Measurements from ENCODE around the gene KLHDC7B. TPM values are rescaled to one million over a fixed set of nuclear protein-coding genes. Genes with fewer than 3 reads are reported as not detected.

KLHDC7B gene
- total and polyA plus RNA-seq, 2 of the 13 experiments (the other 11 are each of a cell fraction or from before 2014, with no cell fraction given): 0.11 TPM; not detected in 1

DNA sequence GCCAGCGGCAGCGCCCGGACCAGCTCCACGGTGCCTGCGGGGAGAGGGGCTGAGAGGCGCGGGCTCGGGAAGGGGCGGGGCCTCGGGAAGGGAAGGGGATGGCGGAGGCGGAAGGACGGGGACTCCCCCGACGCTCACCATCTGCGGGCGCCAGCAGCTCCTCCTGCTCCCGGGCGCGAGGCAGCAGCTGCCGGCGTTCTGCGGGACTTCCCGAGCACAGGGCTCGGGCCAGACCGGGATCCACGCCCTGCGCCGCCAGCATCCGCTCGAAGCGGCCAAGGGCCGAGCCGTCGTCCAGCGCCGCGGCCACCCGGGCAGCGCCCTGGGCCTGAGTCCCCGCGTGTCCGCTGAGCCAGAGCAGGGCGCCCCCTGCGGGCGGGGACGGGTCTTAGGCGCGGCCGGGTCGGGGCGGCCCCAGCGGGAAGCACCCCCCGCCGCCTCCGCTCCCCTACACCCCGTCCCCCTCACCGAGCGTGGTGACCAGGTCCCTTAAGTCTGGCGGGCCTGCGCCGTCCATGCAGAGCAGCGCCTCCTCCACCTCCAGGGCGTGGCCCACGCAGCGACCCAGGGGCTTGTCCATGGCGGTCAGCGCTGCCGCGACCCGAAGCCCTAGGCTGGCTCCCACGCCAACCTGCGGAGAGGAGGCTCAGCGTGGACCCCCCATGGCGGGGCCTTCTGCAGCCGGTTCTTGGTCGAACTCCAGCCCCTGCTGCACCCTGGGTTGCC, 19.4 kb upstream of the KLHDC7B start (continued):
- TF ChIP-seq, protein P1, sequence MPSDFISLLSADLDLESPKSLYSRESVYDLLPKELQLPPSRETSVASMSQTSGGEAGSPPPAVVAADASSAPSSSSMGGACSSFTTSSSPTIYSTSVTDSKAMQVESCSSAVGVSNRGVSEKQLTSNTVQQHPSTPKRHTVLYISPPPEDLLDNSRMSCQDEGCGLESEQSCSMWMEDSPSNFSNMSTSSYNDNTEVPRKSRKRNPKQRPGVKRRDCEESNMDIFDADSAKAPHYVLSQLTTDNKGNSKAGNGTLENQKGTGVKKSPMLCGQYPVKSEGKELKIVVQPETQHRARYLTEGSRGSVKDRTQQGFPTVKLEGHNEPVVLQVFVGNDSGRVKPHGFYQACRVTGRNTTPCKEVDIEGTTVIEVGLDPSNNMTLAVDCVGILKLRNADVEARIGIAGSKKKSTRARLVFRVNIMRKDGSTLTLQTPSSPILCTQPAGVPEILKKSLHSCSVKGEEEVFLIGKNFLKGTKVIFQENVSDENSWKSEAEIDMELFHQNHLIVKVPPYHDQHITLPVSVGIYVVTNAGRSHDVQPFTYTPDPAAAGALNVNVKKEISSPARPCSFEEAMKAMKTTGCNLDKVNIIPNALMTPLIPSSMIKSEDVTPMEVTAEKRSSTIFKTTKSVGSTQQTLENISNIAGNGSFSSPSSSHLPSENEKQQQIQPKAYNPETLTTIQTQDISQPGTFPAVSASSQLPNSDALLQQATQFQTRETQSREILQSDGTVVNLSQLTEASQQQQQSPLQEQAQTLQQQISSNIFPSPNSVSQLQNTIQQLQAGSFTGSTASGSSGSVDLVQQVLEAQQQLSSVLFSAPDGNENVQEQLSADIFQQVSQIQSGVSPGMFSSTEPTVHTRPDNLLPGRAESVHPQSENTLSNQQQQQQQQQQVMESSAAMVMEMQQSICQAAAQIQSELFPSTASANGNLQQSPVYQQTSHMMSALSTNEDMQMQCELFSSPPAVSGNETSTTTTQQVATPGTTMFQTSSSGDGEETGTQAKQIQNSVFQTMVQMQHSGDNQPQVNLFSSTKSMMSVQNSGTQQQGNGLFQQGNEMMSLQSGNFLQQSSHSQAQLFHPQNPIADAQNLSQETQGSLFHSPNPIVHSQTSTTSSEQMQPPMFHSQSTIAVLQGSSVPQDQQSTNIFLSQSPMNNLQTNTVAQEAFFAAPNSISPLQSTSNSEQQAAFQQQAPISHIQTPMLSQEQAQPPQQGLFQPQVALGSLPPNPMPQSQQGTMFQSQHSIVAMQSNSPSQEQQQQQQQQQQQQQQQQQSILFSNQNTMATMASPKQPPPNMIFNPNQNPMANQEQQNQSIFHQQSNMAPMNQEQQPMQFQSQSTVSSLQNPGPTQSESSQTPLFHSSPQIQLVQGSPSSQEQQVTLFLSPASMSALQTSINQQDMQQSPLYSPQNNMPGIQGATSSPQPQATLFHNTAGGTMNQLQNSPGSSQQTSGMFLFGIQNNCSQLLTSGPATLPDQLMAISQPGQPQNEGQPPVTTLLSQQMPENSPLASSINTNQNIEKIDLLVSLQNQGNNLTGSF (CRISPR knock-in tag; IDR thresholded peaks at IDR 0.05): no peak
- TF ChIP-seq NFIC (IDR thresholded peaks at IDR 0.05; ENCODE audit: low read length): no peak
- peak; percentile 38; the same call in 1 of the 2 replicates for TF ChIP-seq ZNF670 (CRISPR knock-in tag; IDR thresholded peaks at IDR 0.05; ENCODE audit: borderline replicate concordance)
- TF ChIP-seq, protein P2, sequence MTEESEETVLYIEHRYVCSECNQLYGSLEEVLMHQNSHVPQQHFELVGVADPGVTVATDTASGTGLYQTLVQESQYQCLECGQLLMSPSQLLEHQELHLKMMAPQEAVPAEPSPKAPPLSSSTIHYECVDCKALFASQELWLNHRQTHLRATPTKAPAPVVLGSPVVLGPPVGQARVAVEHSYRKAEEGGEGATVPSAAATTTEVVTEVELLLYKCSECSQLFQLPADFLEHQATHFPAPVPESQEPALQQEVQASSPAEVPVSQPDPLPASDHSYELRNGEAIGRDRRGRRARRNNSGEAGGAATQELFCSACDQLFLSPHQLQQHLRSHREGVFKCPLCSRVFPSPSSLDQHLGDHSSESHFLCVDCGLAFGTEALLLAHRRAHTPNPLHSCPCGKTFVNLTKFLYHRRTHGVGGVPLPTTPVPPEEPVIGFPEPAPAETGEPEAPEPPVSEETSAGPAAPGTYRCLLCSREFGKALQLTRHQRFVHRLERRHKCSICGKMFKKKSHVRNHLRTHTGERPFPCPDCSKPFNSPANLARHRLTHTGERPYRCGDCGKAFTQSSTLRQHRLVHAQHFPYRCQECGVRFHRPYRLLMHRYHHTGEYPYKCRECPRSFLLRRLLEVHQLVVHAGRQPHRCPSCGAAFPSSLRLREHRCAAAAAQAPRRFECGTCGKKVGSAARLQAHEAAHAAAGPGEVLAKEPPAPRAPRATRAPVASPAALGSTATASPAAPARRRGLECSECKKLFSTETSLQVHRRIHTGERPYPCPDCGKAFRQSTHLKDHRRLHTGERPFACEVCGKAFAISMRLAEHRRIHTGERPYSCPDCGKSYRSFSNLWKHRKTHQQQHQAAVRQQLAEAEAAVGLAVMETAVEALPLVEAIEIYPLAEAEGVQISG (CRISPR knock-in tag; IDR thresholded peaks at IDR 0.05): no peak; the same call in 1 of the 2 replicates
- TF ChIP-seq MIER3 (CRISPR knock-in tag; IDR thresholded peaks at IDR 0.05; ENCODE audit: borderline replicate concordance): no peak
- TF ChIP-seq, protein P3, sequence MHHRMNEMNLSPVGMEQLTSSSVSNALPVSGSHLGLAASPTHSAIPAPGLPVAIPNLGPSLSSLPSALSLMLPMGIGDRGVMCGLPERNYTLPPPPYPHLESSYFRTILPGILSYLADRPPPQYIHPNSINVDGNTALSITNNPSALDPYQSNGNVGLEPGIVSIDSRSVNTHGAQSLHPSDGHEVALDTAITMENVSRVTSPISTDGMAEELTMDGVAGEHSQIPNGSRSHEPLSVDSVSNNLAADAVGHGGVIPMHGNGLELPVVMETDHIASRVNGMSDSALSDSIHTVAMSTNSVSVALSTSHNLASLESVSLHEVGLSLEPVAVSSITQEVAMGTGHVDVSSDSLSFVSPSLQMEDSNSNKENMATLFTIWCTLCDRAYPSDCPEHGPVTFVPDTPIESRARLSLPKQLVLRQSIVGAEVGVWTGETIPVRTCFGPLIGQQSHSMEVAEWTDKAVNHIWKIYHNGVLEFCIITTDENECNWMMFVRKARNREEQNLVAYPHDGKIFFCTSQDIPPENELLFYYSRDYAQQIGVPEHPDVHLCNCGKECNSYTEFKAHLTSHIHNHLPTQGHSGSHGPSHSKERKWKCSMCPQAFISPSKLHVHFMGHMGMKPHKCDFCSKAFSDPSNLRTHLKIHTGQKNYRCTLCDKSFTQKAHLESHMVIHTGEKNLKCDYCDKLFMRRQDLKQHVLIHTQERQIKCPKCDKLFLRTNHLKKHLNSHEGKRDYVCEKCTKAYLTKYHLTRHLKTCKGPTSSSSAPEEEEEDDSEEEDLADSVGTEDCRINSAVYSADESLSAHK (CRISPR knock-in tag; IDR thresholded peaks at IDR 0.05; ENCODE audit: borderline replicate concordance): no peak
- TF ChIP-seq, protein P4, sequence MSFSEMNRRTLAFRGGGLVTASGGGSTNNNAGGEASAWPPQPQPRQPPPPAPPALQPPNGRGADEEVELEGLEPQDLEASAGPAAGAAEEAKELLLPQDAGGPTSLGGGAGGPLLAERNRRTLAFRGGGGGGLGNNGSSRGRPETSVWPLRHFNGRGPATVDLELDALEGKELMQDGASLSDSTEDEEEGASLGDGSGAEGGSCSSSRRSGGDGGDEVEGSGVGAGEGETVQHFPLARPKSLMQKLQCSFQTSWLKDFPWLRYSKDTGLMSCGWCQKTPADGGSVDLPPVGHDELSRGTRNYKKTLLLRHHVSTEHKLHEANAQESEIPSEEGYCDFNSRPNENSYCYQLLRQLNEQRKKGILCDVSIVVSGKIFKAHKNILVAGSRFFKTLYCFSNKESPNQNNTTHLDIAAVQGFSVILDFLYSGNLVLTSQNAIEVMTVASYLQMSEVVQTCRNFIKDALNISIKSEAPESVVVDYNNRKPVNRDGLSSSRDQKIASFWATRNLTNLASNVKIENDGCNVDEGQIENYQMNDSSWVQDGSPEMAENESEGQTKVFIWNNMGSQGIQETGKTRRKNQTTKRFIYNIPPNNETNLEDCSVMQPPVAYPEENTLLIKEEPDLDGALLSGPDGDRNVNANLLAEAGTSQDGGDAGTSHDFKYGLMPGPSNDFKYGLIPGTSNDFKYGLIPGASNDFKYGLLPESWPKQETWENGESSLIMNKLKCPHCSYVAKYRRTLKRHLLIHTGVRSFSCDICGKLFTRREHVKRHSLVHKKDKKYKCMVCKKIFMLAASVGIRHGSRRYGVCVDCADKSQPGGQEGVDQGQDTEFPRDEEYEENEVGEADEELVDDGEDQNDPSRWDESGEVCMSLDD (CRISPR knock-in tag; IDR thresholded peaks at IDR 0.05; ENCODE audit: borderline replicate concordance): no peak; the same call in 1 of the 2 replicates
- TF ChIP-seq JDP2 (CRISPR knock-in tag; IDR thresholded peaks at IDR 0.05; ENCODE audit: borderline replicate concordance): no peak
- TF ChIP-seq, protein P5, sequence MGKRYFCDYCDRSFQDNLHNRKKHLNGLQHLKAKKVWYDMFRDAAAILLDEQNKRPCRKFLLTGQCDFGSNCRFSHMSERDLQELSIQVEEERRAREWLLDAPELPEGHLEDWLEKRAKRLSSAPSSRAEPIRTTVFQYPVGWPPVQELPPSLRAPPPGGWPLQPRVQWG (CRISPR knock-in tag; IDR thresholded peaks at IDR 0.05; ENCODE audit: borderline replicate concordance, low read depth): no peak
- no peak for TF ChIP-seq HNRNPUL1 (IDR thresholded peaks at IDR 0.05; ENCODE audit: low read depth, low read length)
- peak; percentile 51; the same call in 1 of the 2 replicates for TF ChIP-seq ZNF329 (CRISPR knock-in tag; IDR thresholded peaks at IDR 0.05; ENCODE audit: low read depth)
- TF ChIP-seq GABPA (IDR thresholded peaks at IDR 0.05; ENCODE audit: low read depth, low read length): no peak
- no peak for TF ChIP-seq GABPA (CRISPR knock-in tag; IDR thresholded peaks at IDR 0.05; ENCODE audit: low read depth)
- TF ChIP-seq YEATS4 (CRISPR knock-in tag; IDR thresholded peaks at IDR 0.05; ENCODE audit: borderline replicate concordance): peak; percentile 55
- no peak for TF ChIP-seq EZH2 (conservative IDR thresholded peaks at IDR 0.05; ENCODE audit: low read depth, low read length)
